GM21526 (cell line): ENCODE results near the gene BET1L.
A peak's percentile ranks its signal among the peaks of the same experiment; 100 is the strongest.
"Not testable (repeated sequence)": the region's sequence is repeated elsewhere in the genome, so short reads cannot be mapped to it uniquely, and the experiment has no call there.

ENCODE experiments used
- ATAC-seq: cut with Tn5 transposase; IDR thresholded peaks from one replicate; pipeline ENCODE4 v1.9.1; 2021; ENCODE audit warnings: moderate library complexity; ENCODE audit not compliant: unreplicated experiment, low FRiP score

The BET1L gene

GRCh38 chr11:199004-199581 lies 8.1 kb downstream of the BET1L start:
- ATAC-seq, result no peak

GRCh38 chr11:198236-198806 lies 8.9 kb downstream of the BET1L start:
- ATAC-seq, result no peak

GRCh38 chr11:197741-198235 lies 9.4 kb downstream of the BET1L start:
- ATAC-seq, result no peak

GRCh38 chr11:196786-197731 lies 10.1 kb downstream of the BET1L start:
- no peak for ATAC-seq

- ATAC-seq, result not testable (repeated sequence)
These were observed 13.7 kb downstream of the BET1L start for GRCh38 chr11:193481-193880.

GRCh38 chr11:192674-193128 lies 14.5 kb downstream of the BET1L start, which contains the start of gene SCGB1C1:
TSS of gene SCGB1C1 (plus strand) at chr11:193078. CDS start at chr11:193100, 22 bp downstream.
- ATAC-seq, result not testable (repeated sequence)

GRCh38 chr11:191490-192478 lies 15.4 kb downstream of the BET1L start:
- not testable (repeated sequence) for ATAC-seq

GRCh38 chr11:190546-190945 lies 16.7 kb downstream of the BET1L start:
- not testable (repeated sequence) for ATAC-seq

GRCh38 chr11:189843-190311 lies 17.3 kb downstream of the BET1L start:
- ATAC-seq, result peak; percentile 67

GRCh38 chr11:189200-189783 lies 17.9 kb downstream of the BET1L start:
- ATAC-seq, result peak; percentile 9

GRCh38 chr11:180242-180641 lies 27.0 kb downstream of the BET1L start:
- not testable (repeated sequence) for ATAC-seq
